Lung (tissue), 12 donors: ENCODE results near the gene PRADC1. TPM values are rescaled to one million over a fixed set of nuclear protein-coding genes. Genes with fewer than 3 reads are reported as not detected.

Experiments used
- ATAC-seq: fragments of 200-7000 bp; cut with Tn5 transposase; one replicate; pipeline ENCODE4 v1.9.1; 2020; ENCODE audit warnings: moderate number of reproducible peaks; ENCODE audit not compliant: insufficient read depth, low FRiP score
- DNase-seq, 3 donors: peaks; one replicate each; pipeline ENCODE4 v3.0.0-alpha.2; 2013 to 2017
- H3K27ac ChIP-seq, 2 donors: one replicate each; pipeline ENCODE4 v1.5.1; 2013; ENCODE audit warnings: mild to moderate bottlenecking in 2 of 2, moderate library complexity in 2 of 2, control low read depth in 1 of 2, inconsistent platforms in 1 of 2, low read depth in 1 of 2, low read length in 1 of 2
- H3K27me3 ChIP-seq, 3 donors: one replicate each; pipeline ENCODE4 v1.5.1; 2013; ENCODE audit warnings: low read length in 2 of 3; ENCODE audit not compliant: control insufficient read depth in 3 of 3, insufficient read depth in 3 of 3
- H3K36me3 ChIP-seq, 4 donors: one replicate each; pipeline ENCODE4 v1.5.1; 2013; ENCODE audit warnings: low read length in 4 of 4, mild to moderate bottlenecking in 1 of 4, moderate library complexity in 1 of 4; ENCODE audit not compliant: control insufficient read depth in 4 of 4, insufficient read depth in 4 of 4
- H3K4me1 ChIP-seq, 5 donors: one replicate each; pipeline ENCODE4 v1.5.1; 2013; ENCODE audit warnings: low read length in 5 of 5, mild to moderate bottlenecking in 2 of 5, moderate library complexity in 1 of 5; ENCODE audit not compliant: control insufficient read depth in 5 of 5, insufficient read depth in 5 of 5
- H3K4me3 ChIP-seq: one replicate; pipeline ENCODE4 v1.5.1; 2013; ENCODE audit warnings: mild to moderate bottlenecking, control low read depth, moderate library complexity
- H3K9ac ChIP-seq, 2 donors: one replicate each; pipeline ENCODE4 v1.5.1; 2013; ENCODE audit warnings: low read length in 2 of 2, control low read depth in 1 of 2; ENCODE audit not compliant: insufficient read depth in 1 of 2
- H3K9me3 ChIP-seq, 4 donors: one replicate each; pipeline ENCODE4 v1.5.1; 2013; ENCODE audit warnings: low read length in 3 of 4, mild to moderate bottlenecking in 1 of 4, moderate library complexity in 1 of 4; ENCODE audit not compliant: control insufficient read depth in 4 of 4, insufficient read depth in 3 of 4
- WGBS, 2 donors: extraction: QIAGEN DNeasy Blood & Tissue Kit; methylation state at CpG; one replicate each; pipeline ENCODE4 v1.1.7; 2013; 5-methylcytosine and 5-hydroxymethylcytosine counted together
- polyA plus RNA-seq, 2 donors: library from polyadenylated mRNA; stranded (reverse); fragments of 200-250 nt; gene quantifications; one replicate each; pipeline ENCODE4 v1.2.1, GENCODE V29; 2013
- total RNA-seq, 2 donors: library from RNA; depleted of rRNA in 1 of 2; stranded (reverse); fragments of >200 nt in 1 of 2; gene quantifications; one replicate each; pipeline ENCODE4 v1.2.1, GENCODE V29; 2014 to 2021
- TF ChIP-seq, protein P1 (sequence below): IDR thresholded peaks from 2 replicates; pipeline ENCODE4 v1.5.1; 2012; ENCODE audit warnings: mild to moderate bottlenecking; ENCODE audit errors: control extremely low read depth, extremely low read depth
- donor health status: control.
- donor health status: control.
- donor health status: Bipolar disorder and iron deficiency.
- donor health status: healthy.
- donor health status: DM: yes; HTN: yes; CAD: no.

The PRADC1 gene
- total and polyA plus RNA-seq, 4 donors: 4.4 to 20.7 (median 18.7) TPM

GRCh38 chr2:73210696-73211095, 22.3 kb downstream of the PRADC1 start:
- H3K27ac ChIP-seq: no peak overlapping the region
- H3K9ac ChIP-seq: no peak overlapping the region
- H3K36me3 ChIP-seq: peaks cover 0 to 2% (median 0%) of the 10 kb centered on the region in 4 donors
- no peak overlapping the region for H3K4me3 ChIP-seq
- H3K4me1 ChIP-seq: peaks cover 0 to 8% (median 0%) of the 10 kb centered on the region in 5 donors
- no peaks in the 10 kb centered on the region for H3K9me3 ChIP-seq
- no peak for ATAC-seq
- TF ChIP-seq, protein P1, sequence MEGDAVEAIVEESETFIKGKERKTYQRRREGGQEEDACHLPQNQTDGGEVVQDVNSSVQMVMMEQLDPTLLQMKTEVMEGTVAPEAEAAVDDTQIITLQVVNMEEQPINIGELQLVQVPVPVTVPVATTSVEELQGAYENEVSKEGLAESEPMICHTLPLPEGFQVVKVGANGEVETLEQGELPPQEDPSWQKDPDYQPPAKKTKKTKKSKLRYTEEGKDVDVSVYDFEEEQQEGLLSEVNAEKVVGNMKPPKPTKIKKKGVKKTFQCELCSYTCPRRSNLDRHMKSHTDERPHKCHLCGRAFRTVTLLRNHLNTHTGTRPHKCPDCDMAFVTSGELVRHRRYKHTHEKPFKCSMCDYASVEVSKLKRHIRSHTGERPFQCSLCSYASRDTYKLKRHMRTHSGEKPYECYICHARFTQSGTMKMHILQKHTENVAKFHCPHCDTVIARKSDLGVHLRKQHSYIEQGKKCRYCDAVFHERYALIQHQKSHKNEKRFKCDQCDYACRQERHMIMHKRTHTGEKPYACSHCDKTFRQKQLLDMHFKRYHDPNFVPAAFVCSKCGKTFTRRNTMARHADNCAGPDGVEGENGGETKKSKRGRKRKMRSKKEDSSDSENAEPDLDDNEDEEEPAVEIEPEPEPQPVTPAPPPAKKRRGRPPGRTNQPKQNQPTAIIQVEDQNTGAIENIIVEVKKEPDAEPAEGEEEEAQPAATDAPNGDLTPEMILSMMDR: no peak
- WGBS, 2 donors: 90 to 92% methylated on average over 6 of the region's 6 CpGs
- peaks cover 0 to 3% (median 0%) of the 10 kb centered on the region in 3 donors for H3K27me3 ChIP-seq
- no peak for DNase-seq

GRCh38 chr2:73210019-73210418, 23.0 kb downstream of the PRADC1 start:
- ATAC-seq (no peak), DNase-seq (no peak)
- WGBS, 2 donors: 78 to 89% methylated on average over 4 of the region's 4 CpGs
- H3K9me3 ChIP-seq: no peaks in the 10 kb centered on the region
- TF ChIP-seq, protein P1: no peak
- H3K4me1 ChIP-seq: peaks cover 0 to 7% (median 0%) of the 10 kb centered on the region in 5 donors
- no peak overlapping the region for H3K27ac ChIP-seq
- H3K36me3 ChIP-seq: peaks cover 0 to 2% (median 0%) of the 10 kb centered on the region in 4 donors
- H3K4me3 ChIP-seq: no peak overlapping the region
- H3K27me3 ChIP-seq: peaks cover 0 to 5% (median 3%) of the 10 kb centered on the region in 3 donors
- no peak overlapping the region for H3K9ac ChIP-seq

DNA sequence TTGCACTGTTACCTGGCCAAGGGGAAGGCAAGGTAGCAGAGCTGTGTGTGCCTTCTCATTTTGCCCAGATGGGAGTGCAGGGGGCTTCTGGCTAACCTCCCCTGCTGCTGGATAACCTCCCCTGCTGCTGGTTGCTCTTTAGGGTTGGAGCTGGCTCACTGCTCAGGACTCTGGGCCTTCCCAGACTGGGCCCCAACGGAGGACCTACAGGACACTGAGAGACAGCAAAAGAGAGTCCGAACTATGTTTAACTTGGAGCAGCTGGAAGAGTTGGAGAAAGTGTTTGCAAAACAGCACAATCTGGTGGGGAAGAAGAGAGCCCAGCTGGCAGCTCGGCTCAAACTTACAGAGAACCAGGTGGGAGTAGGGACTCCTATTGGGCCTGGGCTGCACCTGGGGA, 24.8 kb downstream of the PRADC1 start:
- Histone ChIP-seq H3K9me3 (no peaks in the 10 kb centered on the region), H3K4me3 (no peak overlapping the region), H3K27me3 (peaks cover 3 to 17% (median 16%) of the 10 kb centered on the region in 3 donors), H3K36me3 (no peaks in the 10 kb centered on the region), H3K4me1 (peaks cover 0 to 3% (median 0%) of the 10 kb centered on the region in 5 donors), H3K27ac (no peak overlapping the region), H3K9ac (no peak overlapping the region)
- 78 to 91% methylated on average over 3 of the region's 3 CpGs for WGBS, 2 donors
- ATAC-seq (no peak), DNase-seq (no peak)
- TF ChIP-seq, protein P1: no peak

- peaks cover 0 to 14% (median 0%) of the 10 kb centered on the region in 5 donors for H3K4me1 ChIP-seq
- peaks cover 3 to 31% (median 28%) of the 10 kb centered on the region in 3 donors for H3K27me3 ChIP-seq
- no peak for DNase-seq
- H3K9me3 ChIP-seq: no peaks in the 10 kb centered on the region
- no peak overlapping the region for H3K27ac ChIP-seq
- ATAC-seq: no peak
- no peak overlapping the region for H3K4me3 ChIP-seq
- H3K9ac ChIP-seq: no peak overlapping the region
- WGBS, 2 donors: 80 to 88% methylated on average over 6 of the region's 6 CpGs
- TF ChIP-seq, protein P1: no peak
- H3K36me3 ChIP-seq: no peaks in the 10 kb centered on the region
These were observed 27.4 kb downstream of the PRADC1 start for GRCh38 chr2:73205611-73206010.
